C4-2B (cell line): ENCODE results near the gene TGM6.

Experiments
- H3K27ac ChIP-seq: fragments of 450-650 bp; 2 replicates; pipeline ENCODE4 v1.5.1; 2017
- ZFX ChIP-seq: fragments of 450-650 bp; IDR thresholded peaks from 2 replicates; pipeline ENCODE4 v1.6.1; 2017
- TF ChIP-seq, protein P1 (sequence below): fragments of 450-650 bp; conservative IDR thresholded peaks from 2 replicates; pipeline ENCODE4 v1.5.1; 2017; ENCODE audit warnings: mild to moderate bottlenecking

The TGM6 gene

GRCh38 chr20:2363187-2363586 lies 17.5 kb upstream of the TGM6 start:
- no peak overlapping the region for H3K27ac ChIP-seq
- TF ChIP-seq, protein P1, sequence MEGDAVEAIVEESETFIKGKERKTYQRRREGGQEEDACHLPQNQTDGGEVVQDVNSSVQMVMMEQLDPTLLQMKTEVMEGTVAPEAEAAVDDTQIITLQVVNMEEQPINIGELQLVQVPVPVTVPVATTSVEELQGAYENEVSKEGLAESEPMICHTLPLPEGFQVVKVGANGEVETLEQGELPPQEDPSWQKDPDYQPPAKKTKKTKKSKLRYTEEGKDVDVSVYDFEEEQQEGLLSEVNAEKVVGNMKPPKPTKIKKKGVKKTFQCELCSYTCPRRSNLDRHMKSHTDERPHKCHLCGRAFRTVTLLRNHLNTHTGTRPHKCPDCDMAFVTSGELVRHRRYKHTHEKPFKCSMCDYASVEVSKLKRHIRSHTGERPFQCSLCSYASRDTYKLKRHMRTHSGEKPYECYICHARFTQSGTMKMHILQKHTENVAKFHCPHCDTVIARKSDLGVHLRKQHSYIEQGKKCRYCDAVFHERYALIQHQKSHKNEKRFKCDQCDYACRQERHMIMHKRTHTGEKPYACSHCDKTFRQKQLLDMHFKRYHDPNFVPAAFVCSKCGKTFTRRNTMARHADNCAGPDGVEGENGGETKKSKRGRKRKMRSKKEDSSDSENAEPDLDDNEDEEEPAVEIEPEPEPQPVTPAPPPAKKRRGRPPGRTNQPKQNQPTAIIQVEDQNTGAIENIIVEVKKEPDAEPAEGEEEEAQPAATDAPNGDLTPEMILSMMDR: no peak
- TF ChIP-seq ZFX: no peak

DNA sequence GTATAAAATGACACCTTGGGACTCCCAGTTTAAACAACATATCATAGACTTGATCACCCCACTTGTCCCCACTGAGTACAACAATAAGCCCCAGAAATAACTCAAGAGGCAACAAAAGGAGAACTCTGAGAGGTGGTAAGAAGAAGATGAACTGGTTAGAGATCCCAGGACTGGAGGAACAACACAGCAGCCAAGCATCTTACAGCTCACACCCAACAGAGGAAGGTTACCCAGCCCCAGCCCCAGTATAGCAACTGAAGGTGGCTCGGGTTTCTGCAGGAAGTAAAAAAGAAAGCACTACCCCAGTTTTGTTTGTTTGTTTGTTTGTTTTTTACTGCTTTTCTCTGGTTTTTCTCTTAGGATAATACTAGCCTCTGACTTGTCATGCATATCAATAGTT lies 17.1 kb upstream of the TGM6 start:
- no peak for TF ChIP-seq ZFX
- TF ChIP-seq, protein P1: no peak
- H3K27ac ChIP-seq: no peak overlapping the region

DNA sequence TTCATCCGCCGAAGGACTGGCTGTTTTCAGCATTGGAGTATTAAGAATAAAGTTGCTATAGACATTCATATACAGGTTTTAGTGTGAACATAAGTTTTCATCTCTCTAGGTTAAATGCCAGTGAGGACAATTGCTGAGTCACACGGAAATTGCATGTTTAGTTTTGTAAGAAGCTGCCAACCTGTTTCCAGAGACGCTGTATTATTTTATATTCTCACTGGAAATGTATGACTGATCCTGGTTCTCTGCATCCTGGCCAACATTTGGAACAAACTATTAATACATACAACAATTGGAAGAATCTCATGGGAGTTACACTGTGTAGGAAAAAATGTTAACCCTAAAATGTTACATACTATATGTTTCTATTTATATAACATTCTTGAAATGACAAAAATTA lies 16.7 kb upstream of the TGM6 start:
- peak overlapping the region; percentile 45 for H3K27ac ChIP-seq

DNA sequence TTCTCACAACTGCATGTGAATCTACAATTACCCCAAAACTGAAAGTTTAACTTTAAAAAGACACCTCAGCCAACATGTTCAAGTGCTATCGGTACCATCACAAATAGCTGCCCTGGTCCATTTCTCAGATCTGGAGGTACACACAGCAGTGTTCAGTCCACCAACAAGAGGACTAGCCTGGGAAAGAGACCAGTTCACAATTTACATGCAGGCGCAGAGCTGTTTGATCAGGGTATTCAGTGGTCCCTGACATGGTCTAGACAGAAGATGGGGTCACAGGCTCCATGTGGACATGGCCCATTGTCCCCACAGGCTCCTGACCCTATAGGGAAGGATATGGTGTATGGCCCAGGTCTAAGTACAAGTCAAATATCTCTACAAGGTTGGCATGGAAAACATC lies 15.6 kb upstream of the TGM6 start:
- TF ChIP-seq, protein P1: no peak
- TF ChIP-seq ZFX: no peak
- H3K27ac ChIP-seq: no peak overlapping the region

More for the DNA sequence above, 16.7 kb upstream of the TGM6 start:
- TF ChIP-seq, protein P1: no peak
- no peak for TF ChIP-seq ZFX

GRCh38 chr20:2365666-2366065 lies 15.0 kb upstream of the TGM6 start:
- no peak for TF ChIP-seq ZFX
- TF ChIP-seq, protein P1: no peak
- H3K27ac ChIP-seq: no peak overlapping the region

DNA sequence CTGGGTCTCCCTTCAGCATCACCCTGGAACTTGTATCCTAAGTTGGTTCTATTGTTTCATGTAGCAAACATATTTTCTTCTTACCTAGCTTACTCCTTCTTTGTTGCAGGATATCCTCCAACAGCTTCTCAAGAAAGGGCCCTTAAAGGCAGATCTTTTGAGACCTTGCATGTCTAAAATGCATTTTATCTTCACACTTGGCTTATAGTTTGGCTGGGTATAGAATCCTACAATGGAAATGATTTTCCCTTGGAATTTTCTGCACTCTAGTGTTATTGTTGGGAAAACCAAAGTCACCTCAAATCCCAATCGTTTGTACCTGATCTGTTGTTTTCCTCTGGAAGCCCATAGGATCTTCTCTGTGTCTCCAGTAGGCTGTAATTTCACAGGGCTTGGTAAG lies 12.1 kb upstream of the TGM6 start:
- TF ChIP-seq, protein P1: no peak
- TF ChIP-seq ZFX: no peak
- H3K27ac ChIP-seq: no peak overlapping the region

DNA sequence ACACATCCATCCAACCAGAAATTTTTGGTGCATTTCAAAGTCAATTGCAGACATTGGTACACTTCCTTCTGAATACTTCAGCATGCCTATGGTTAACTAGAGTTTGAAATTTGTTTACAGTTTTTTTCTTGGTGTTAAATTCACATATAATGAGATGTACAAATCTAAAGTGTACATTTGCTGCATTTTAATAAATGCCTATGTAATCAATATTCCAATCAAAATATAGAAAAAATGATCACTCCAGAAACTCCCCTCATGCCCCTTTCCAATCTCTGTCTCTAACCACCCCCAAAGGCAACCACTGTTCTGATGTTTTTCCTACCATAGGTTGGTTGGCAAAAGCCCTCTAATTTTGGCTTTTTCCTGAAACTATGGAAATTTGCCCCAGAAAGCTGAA lies 7.6 kb upstream of the TGM6 start:
- TF ChIP-seq ZFX: no peak
- TF ChIP-seq, protein P1: no peak
- H3K27ac ChIP-seq: no peak overlapping the region
